ENCODE measurements around the gene PSMB5.

DNA sequence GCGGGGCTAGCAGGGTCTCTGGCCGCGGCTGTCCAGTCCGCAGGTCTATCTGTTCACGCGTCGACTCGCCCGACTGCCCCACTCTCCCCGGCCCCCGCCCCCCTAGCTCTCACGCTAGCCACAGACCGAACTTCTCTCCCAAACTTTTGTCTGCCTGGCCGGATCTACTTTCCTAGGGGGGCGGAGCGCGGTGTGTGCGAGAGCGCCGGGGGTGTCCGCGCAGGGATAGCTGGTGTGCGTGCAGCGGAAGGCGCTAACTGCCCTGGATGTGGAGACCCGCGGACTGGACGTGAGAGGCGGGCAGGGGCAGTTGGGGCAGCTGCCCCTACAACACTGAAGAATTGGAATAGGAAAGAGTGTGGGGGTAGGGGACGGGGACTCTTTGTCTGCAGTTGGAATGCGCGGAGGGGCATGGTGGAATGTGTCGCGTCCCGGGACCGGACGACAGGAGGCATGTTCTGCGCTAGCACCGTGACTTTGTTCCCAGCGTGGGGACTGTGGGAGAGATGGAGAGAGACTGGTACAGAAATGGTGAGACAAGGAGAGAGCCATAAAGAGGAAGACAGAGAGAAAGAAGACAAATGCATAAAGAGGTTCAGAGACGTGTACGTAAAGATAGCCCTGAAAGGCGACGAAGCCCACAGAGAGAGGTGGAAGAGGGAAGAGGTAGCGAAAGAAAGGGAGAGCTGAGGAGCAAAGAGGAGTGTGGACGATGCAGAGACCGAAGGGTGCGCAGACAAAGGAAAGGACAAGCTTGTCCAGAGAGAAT, 52.0 kb downstream of the PSMB5 start, which contains the start of gene AJUBA:
- TF ChIP-seq, protein P1, sequence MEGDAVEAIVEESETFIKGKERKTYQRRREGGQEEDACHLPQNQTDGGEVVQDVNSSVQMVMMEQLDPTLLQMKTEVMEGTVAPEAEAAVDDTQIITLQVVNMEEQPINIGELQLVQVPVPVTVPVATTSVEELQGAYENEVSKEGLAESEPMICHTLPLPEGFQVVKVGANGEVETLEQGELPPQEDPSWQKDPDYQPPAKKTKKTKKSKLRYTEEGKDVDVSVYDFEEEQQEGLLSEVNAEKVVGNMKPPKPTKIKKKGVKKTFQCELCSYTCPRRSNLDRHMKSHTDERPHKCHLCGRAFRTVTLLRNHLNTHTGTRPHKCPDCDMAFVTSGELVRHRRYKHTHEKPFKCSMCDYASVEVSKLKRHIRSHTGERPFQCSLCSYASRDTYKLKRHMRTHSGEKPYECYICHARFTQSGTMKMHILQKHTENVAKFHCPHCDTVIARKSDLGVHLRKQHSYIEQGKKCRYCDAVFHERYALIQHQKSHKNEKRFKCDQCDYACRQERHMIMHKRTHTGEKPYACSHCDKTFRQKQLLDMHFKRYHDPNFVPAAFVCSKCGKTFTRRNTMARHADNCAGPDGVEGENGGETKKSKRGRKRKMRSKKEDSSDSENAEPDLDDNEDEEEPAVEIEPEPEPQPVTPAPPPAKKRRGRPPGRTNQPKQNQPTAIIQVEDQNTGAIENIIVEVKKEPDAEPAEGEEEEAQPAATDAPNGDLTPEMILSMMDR (IDR thresholded peaks at IDR 0.05; ENCODE audit: poor library complexity), result no peak
- TF ChIP-seq EZH2phosphoT487 (IDR thresholded peaks at IDR 0.05; ENCODE audit: low read depth, severe bottlenecking, unreplicated experiment), result no peak

Measured in hepatocyte (in vitro differentiated cells).